HepG2 (cell line): ENCODE data around the gene CDC14C.

Source experiments
- CTCF ChIP-seq: sonication (generic); formaldehyde crosslinking; IDR thresholded peaks from 2 replicates; pipeline ENCODE4 v1.5.0; 2020; ENCODE audit warnings: mild to moderate bottlenecking, missing genetic modification reagents, moderate library complexity
- IRF1 ChIP-seq: sonication (generic); formaldehyde crosslinking; IDR thresholded peaks from 2 replicates; pipeline ENCODE4 v1.4.0; 2020; ENCODE audit warnings: low read depth, mild to moderate bottlenecking, missing genetic modification reagents
- NFE2 ChIP-seq: sonication (generic); formaldehyde crosslinking; IDR thresholded peaks from 2 replicates; pipeline ENCODE4 v1.4.0; 2020; ENCODE audit warnings: missing genetic modification reagents
- RFX5 ChIP-seq: IDR thresholded peaks from 2 replicates; pipeline ENCODE4 v1.6.1; 2011; ENCODE audit warnings: low read depth, low read length, improper control_type of control experiment
- ZNF770 ChIP-seq: sonication (generic); formaldehyde crosslinking; IDR thresholded peaks from 2 replicates; pipeline ENCODE4 v1.5.0; 2020; ENCODE audit warnings: mild to moderate bottlenecking, missing genetic modification reagents

- TF ChIP-seq CTCF (CRISPR knock-in tag) (peak; percentile 73), IRF1 (CRISPR knock-in tag) (no peak), NFE2 (CRISPR knock-in tag) (no peak), ZNF770 (CRISPR knock-in tag) (no peak), RFX5 (no peak)
Measured at GRCh38 chr7:48875045-48875916, 49.1 kb upstream of the CDC14C start.
